ENCODE measurements around the gene LHX6. TPM values are rescaled to one million over a fixed set of nuclear protein-coding genes. Genes with fewer than 3 reads are reported as not detected.

The LHX6 gene
- total and polyA plus RNA-seq, 2 donors: 2.2 to 6.8 TPM

DNA sequence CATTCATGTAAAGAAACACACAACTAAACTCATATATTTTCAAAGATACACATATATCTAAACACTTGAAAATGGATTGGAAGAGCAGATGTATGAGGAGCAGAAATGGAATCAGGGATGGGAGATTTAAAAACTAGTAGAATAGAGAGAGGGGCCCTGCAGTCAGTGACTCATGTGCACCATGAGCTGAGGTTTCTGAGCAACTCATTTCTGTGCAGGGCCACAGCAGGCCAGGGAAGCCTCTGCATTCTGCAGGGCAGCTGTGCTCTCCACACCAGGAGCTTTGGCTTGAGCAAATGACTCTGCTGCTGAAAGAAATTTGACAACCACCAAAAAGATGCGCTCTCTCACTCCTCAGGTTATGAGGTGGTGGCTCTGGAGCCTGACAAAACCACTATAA is 27.1 kb downstream of the LHX6 start:
- WGBS: 86% methylated on average over 1 of the region's 1 CpG
- H3K4me3 ChIP-seq (ENCODE audit: low read depth, low read length): no peak overlapping the region
- no peak for DNase-seq (ENCODE audit: extremely low spot score)
- H3K4me1 ChIP-seq (ENCODE audit: insufficient read depth): no peaks in the 10 kb centered on the region
- no peaks in the 10 kb centered on the region for H3K36me3 ChIP-seq (ENCODE audit: insufficient read depth)
- no peak overlapping the region for H3K27ac ChIP-seq (ENCODE audit: low read depth)

GRCh38 chr9:122200960-122201595 is 27.7 kb downstream of the LHX6 start:
- Histone ChIP-seq H3K4me1 (ENCODE audit: insufficient read depth) (no peaks in the 10 kb centered on the region), H3K27ac (ENCODE audit: low read depth) (no peak overlapping the region), H3K4me3 (ENCODE audit: low read depth, low read length) (no peak overlapping the region), H3K36me3 (ENCODE audit: insufficient read depth) (no peaks in the 10 kb centered on the region)
- no peak for DNase-seq (ENCODE audit: extremely low spot score)
- 81% methylated on average over 7 of the region's 7 CpGs for WGBS

GRCh38 chr9:122197882-122198281 is 30.9 kb downstream of the LHX6 start:
- Histone ChIP-seq H3K4me1 (ENCODE audit: insufficient read depth) (no peaks in the 10 kb centered on the region), H3K4me3 (ENCODE audit: low read depth, low read length) (no peak overlapping the region), H3K27ac (ENCODE audit: low read depth) (no peak overlapping the region), H3K36me3 (ENCODE audit: insufficient read depth) (no peaks in the 10 kb centered on the region)
- no peak for DNase-seq (ENCODE audit: extremely low spot score)
- WGBS: 76% methylated on average over 4 of the region's 4 CpGs

DNA sequence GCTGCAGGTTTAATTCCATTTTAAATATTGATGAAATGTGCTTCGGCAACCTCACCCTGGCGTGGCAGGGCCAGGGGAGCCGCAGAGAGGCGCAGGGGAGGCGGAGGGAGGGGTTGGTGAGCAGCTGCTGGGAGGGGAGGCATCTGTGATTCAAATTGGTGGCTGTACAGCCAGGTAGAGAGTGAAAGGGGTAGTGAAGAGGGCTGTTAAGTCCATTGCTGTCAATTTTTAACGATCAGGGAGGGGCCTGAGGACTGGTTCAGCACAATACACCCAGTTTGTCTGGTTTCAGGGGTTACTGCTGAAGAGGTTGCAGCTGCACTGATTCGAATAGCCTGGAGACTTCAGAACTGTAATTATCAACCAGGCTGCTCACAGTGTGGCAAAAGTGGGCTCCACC is 31.3 kb downstream of the LHX6 start:
- no peaks in the 10 kb centered on the region for H3K36me3 ChIP-seq (ENCODE audit: insufficient read depth)
- no peak overlapping the region for H3K4me3 ChIP-seq (ENCODE audit: low read depth, low read length)
- no peak overlapping the region for H3K27ac ChIP-seq (ENCODE audit: low read depth)
- H3K4me1 ChIP-seq (ENCODE audit: insufficient read depth): no peaks in the 10 kb centered on the region
- DNase-seq (ENCODE audit: extremely low spot score): no peak
- 50% methylated on average over 7 of the region's 7 CpGs for WGBS

GRCh38 chr9:122195875-122196274 is 32.9 kb downstream of the LHX6 start:
- DNase-seq (ENCODE audit: extremely low spot score): no peak
- Histone ChIP-seq H3K4me1 (ENCODE audit: insufficient read depth) (no peaks in the 10 kb centered on the region), H3K27ac (ENCODE audit: low read depth) (no peak overlapping the region), H3K4me3 (ENCODE audit: low read depth, low read length) (no peak overlapping the region), H3K36me3 (ENCODE audit: insufficient read depth) (no peaks in the 10 kb centered on the region)
- WGBS: 87% methylated on average over 4 of the region's 4 CpGs

GRCh38 chr9:122193651-122194050 is 35.1 kb downstream of the LHX6 start:
- H3K36me3 ChIP-seq (ENCODE audit: insufficient read depth): no peaks in the 10 kb centered on the region
- DNase-seq (ENCODE audit: extremely low spot score): no peak
- H3K27ac ChIP-seq (ENCODE audit: low read depth): no peak overlapping the region
- H3K4me3 ChIP-seq (ENCODE audit: low read depth, low read length): no peak overlapping the region
- 74% methylated on average over 6 of the region's 6 CpGs for WGBS
- H3K4me1 ChIP-seq (ENCODE audit: insufficient read depth): no peaks in the 10 kb centered on the region

- H3K27ac ChIP-seq (ENCODE audit: low read depth): no peak overlapping the region
- no peaks in the 10 kb centered on the region for H3K4me1 ChIP-seq (ENCODE audit: insufficient read depth)
- WGBS: 83% methylated on average over 16 of the region's 16 CpGs
- H3K36me3 ChIP-seq (ENCODE audit: insufficient read depth): no peaks in the 10 kb centered on the region
- no peak for DNase-seq (ENCODE audit: extremely low spot score)
- H3K4me3 ChIP-seq (ENCODE audit: low read depth, low read length): no peak overlapping the region
These were observed 35.7 kb downstream of the LHX6 start for GRCh38 chr9:122192914-122193525.

- WGBS: 86% methylated on average over 5 of the region's 5 CpGs
- Histone ChIP-seq H3K4me1 (ENCODE audit: insufficient read depth) (no peaks in the 10 kb centered on the region), H3K36me3 (ENCODE audit: insufficient read depth) (no peaks in the 10 kb centered on the region), H3K4me3 (ENCODE audit: low read depth, low read length) (no peak overlapping the region), H3K27ac (ENCODE audit: low read depth) (no peak overlapping the region)
- no peak for DNase-seq (ENCODE audit: extremely low spot score)
These were observed 36.4 kb downstream of the LHX6 start for GRCh38 chr9:122192261-122192875.

- no peak overlapping the region for H3K4me3 ChIP-seq (ENCODE audit: low read depth, low read length)
- H3K36me3 ChIP-seq (ENCODE audit: insufficient read depth): no peaks in the 10 kb centered on the region
- 67% methylated on average over 11 of the region's 11 CpGs for WGBS
- no peak overlapping the region for H3K27ac ChIP-seq (ENCODE audit: low read depth)
- no peak for DNase-seq (ENCODE audit: extremely low spot score)
- no peaks in the 10 kb centered on the region for H3K4me1 ChIP-seq (ENCODE audit: insufficient read depth)
These were observed 37.2 kb downstream of the LHX6 start for GRCh38 chr9:122191584-122191983.

DNA sequence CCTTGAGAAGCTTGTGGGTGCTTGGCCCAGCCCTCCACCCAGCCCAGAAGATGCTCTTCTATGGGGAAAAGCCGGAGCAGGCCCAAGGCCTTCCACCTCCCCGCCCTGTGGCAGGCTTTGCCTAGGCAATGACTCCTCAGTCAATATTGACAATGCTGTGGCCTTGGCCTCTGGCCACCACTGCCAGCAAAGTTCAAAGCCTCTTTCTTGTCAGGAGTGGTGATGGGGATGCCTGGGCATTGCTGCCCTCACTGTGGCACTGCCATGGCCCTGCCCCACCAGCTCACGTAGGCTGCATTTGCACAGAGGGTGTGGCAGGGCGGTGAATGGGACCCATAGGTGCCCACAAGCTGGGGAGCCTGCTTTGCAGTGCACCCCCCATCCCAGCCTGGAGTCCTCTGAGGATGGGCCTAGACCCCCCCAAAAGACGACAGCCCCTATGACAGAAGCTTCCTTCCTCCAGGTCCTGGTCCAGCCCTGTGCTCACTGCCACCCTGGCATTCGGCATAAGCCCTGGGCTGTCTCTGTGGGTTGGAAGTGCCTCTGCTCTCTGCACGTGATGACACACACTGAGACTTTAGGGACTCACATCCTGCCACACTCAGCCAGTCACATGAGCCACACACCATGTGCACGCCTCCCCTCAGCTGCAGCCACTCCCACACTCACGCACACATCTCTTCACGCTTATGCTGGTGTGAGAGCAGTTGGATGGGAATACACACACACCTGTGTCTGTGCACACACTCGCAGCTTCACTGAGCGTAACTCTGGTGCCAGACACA is 38.0 kb downstream of the LHX6 start:
- WGBS: 75% methylated on average over 12 of the region's 12 CpGs
- H3K36me3 ChIP-seq (ENCODE audit: insufficient read depth): no peaks in the 10 kb centered on the region
- DNase-seq (ENCODE audit: extremely low spot score): no peak

GRCh38 chr9:122188369-122188768 is 40.4 kb downstream of the LHX6 start:
- H3K36me3 ChIP-seq (ENCODE audit: insufficient read depth): no peaks in the 10 kb centered on the region
- no peaks in the 10 kb centered on the region for H3K4me1 ChIP-seq (ENCODE audit: insufficient read depth)
- 77% methylated on average over 6 of the region's 6 CpGs for WGBS
- DNase-seq (ENCODE audit: extremely low spot score): no peak
- H3K27ac ChIP-seq (ENCODE audit: low read depth): no peak overlapping the region
- H3K4me3 ChIP-seq (ENCODE audit: low read depth, low read length): no peak overlapping the region

More for the DNA sequence above, 38.0 kb downstream of the LHX6 start:
- no peak overlapping the region for H3K4me3 ChIP-seq (ENCODE audit: low read depth, low read length)
- no peaks in the 10 kb centered on the region for H3K4me1 ChIP-seq (ENCODE audit: insufficient read depth)
- no peak overlapping the region for H3K27ac ChIP-seq (ENCODE audit: low read depth)

DNA sequence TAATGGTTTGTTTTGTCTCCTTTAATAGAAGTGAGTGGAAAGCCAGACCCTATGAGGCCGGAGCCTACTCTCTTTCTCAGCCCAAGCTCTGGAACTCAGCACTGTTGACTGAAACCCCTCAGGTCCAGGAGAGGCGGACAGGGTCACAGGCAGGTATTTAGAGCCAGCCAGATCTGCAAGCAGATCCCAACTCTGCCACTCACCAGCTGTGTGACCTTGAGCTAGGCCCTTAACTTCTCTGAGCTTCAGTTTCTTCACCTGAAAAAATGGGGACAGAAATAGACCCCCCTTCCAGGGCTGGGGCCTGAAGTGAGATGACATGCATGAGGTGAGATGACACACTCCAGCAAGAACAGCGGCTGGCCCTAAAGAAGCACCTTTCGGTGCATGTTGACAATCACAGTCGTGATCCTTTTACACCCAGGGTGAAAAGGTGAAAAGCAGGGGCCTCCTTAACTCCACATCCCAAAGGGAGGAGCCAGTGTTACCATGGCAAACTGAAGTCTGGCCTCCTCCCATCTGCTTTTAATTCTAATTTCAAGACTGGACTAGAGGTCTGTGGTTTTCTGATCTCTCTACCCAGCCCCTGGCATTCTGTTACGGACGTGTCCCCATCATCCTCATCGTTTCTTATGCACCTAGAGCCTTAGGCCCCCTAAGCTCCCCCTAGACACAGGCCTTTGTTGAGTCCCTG is 41.8 kb downstream of the LHX6 start:
- DNase-seq (ENCODE audit: extremely low spot score): no peak
- 82% methylated on average over 8 of the region's 8 CpGs for WGBS

DNA sequence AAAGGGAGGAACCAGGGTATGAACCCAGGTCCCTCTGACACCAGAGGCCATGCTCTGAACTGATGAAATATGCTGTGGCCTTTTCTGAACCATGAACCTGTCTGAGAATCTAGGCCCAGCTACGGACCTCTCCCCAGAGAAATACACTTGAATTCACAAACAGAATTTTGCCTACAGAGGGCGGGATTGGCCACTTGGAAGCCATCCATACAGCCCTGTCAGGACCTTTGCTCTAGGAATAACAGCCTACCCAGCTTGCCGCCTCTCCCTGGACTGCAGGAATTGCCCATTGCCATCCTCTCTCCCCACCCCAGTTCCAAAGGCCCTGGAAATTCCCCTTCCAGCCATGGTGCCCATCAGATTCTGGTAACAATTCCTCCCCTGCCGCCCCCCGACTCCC is 42.5 kb downstream of the LHX6 start:
- Histone ChIP-seq H3K36me3 (ENCODE audit: insufficient read depth) (no peaks in the 10 kb centered on the region), H3K27ac (ENCODE audit: low read depth) (no peak overlapping the region), H3K4me1 (ENCODE audit: insufficient read depth) (no peaks in the 10 kb centered on the region), H3K4me3 (ENCODE audit: low read depth, low read length) (no peak overlapping the region)
- 80% methylated on average over 5 of the region's 5 CpGs for WGBS
- no peak for DNase-seq (ENCODE audit: extremely low spot score)

More for the DNA sequence above, 41.8 kb downstream of the LHX6 start:
- Histone ChIP-seq H3K4me1 (ENCODE audit: insufficient read depth) (no peaks in the 10 kb centered on the region), H3K27ac (ENCODE audit: low read depth) (no peak overlapping the region), H3K4me3 (ENCODE audit: low read depth, low read length) (no peak overlapping the region), H3K36me3 (ENCODE audit: insufficient read depth) (no peaks in the 10 kb centered on the region)
